GM10266 (cell line): ENCODE measurements around the gene PRLR.

Source experiments
- DNase-seq: peaks from one replicate; pipeline ENCODE4 v3.0.0; 2012; ENCODE audit errors: extremely low spot score
- CTCF ChIP-seq: IDR thresholded peaks from 2 replicates; pipeline ENCODE4 v1.5.1; 2012; ENCODE audit warnings: mild to moderate bottlenecking, low read depth; ENCODE audit not compliant: control insufficient read depth, insufficient read depth; ENCODE audit errors: missing control alignments

PRLR gene

DNA sequence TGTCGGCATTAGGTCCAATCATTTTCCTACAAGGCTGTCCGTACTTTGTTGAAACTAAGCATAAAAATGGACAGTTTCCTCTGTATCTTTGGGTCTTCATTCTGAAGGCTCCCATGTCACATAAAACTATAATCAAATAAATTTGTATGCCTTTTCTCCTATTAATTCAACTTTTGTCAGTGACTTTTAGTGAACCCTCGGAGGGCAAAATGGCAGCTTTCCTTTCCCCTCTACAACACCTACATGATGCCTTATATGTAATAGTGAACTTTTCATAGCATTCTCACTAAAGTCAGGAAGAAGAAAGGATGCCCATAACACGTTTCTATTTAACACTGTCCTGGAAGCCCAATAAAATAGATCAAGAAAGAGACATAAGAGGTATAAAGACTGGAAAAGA lies 177.4 kb downstream of the PRLR start:
- no peak for DNase-seq

GRCh38 chr5:35050541-35051126 lies 179.7 kb downstream of the PRLR start:
- TF ChIP-seq CTCF, result no peak
- DNase-seq, result no peak

More for the DNA sequence above, 177.4 kb downstream of the PRLR start:
- no peak for TF ChIP-seq CTCF

GRCh38 chr5:35048910-35049309 lies 181.4 kb downstream of the PRLR start:
- no peak for DNase-seq
- no peak for TF ChIP-seq CTCF

GRCh38 chr5:35047785-35048404 lies 182.4 kb downstream of the PRLR start, which contains the start of gene AGXT2:
AGXT2 (minus strand) TSS chr5:35047949; CDS start chr5:35047892, 57 bp downstream.
- TF ChIP-seq CTCF, result no peak
- no peak for DNase-seq

DNA sequence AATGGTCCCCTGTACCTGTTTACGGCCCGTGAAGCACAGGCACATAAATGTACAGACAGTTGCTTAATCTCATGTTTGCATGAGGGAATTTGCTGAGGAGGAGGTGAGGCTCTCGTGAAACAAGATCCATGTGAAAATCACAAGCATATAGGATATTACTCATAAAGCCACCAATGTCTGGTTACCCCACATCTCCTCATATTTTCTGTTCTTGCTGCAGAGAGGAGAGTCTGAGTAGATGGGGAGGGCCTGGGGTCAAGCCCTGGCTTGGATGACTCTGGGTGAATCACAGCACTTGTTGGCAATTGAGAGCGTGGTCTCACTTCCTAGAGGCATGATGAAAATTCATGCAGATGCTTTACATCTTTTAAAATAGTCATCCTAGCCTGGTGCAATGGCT lies 183.5 kb downstream of the PRLR start:
- DNase-seq, result no peak
- TF ChIP-seq CTCF, result no peak

- no peak for DNase-seq
- TF ChIP-seq CTCF, result no peak
Observed at GRCh38 chr5:35045280-35045679, 185.0 kb downstream of the PRLR start.

DNA sequence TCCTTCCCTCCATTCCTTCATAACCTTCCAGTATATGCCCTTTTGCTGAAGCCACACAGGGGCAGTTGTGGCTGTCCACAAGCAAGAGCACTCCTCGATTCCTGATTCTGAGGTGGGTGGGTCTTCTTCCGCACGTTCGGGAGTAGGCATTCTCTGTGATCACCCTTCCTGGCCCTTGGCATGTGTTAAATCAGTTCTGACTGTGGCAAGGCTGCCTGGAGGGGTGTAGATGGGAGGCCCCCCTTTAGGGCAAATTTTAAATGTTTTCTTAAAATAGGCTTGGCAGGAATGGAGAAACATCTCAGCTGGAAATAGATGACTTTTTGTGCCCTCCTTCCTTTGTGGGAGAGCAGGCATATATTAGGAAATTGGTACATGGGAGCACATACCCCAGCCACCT lies 185.6 kb downstream of the PRLR start:
- DNase-seq, result no peak
- TF ChIP-seq CTCF, result no peak
